HG02938 (cell line): ENCODE data around the gene GID8.
"Not testable (repeated sequence)": the region's sequence is repeated elsewhere in the genome, so short reads cannot be mapped to it uniquely, and the experiment has no call there.

Experiments used
- ATAC-seq: cut with Tn5 transposase; IDR thresholded peaks from one replicate; pipeline ENCODE4 v1.9.1; 2021; ENCODE audit warnings: mild to moderate bottlenecking, moderate library complexity; ENCODE audit not compliant: unreplicated experiment

The GID8 gene

GRCh38 chr20:62921119-62921687 lies 16.7 kb upstream of the GID8 start:
- ATAC-seq, result no peak

- ATAC-seq, result no peak
Measured at GRCh38 chr20:62922451-62922921, 15.5 kb upstream of the GID8 start.

DNA sequence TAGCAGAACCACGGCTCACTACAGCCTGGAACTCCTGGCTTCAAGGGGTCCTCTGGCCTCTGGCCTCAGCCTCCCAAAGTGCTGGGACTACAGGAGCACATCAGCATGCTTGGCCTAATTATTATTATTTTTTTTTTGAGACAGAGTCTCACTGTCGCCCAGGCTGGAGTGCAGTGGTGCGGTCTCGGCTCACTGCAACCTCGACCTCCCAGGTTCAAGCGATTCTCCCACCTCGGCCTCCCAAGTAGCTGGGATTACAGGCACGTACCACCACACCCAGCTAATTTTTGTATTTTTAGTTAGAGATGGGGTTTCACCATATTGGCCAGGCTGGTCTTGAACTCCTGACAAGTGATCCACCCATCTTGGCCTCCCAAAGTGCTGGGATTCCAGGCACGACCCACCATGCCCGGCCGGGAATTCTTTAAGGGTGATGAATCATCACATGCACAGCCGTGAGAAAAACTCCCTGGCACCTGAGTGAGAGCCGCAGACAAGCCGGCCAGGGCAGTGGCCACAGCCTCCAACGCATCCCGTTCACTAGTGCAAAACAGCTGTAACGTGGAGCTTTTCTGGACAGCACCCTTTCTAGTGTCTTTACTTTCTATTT lies 14.8 kb upstream of the GID8 start:
- not testable (repeated sequence) for ATAC-seq

GRCh38 chr20:62923669-62924441 lies 14.1 kb upstream of the GID8 start:
- ATAC-seq, result no peak

- ATAC-seq, result no peak
Measured at GRCh38 chr20:62924442-62925075, 13.4 kb upstream of the GID8 start.

GRCh38 chr20:62925076-62925419 lies 12.9 kb upstream of the GID8 start:
- no peak for ATAC-seq

DNA sequence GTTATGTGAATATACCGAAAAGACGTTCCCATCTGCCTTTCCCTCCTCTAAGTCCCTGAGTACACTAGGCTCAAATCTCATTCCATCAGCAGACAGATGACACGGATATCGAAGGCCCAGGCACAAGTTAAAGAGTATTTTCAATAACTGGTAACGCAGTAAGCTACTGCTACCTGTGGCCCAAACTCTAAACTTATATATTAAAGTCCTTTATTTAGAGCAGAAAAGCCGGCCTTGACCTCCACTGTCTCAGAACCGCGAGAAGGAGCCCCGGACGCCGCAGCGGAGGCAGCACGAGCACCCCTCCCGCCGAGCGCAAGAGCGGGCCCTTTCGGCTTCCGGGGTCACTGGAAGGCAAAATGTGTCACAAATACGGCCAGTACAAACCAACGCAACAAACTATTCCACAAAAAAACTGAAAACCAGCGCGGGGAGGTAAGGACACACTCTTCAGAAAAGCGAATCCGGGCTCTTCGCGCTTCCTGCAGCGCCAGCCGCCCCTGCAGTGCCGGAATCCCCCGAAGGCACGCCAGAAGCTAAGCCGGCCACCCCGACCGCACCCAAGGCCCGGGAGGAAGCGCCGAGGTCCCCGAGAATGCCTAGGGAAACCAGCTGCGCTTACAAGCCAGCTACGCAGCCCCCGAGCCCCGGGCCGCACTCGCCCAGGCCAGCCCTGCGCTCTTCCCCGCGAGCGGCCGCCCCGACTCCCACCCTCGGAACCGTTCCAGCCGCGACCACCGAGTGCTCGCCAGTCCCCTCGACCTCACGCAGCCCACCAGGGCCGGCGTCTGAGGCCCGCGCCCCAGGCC lies 12.3 kb upstream of the GID8 start:
- ATAC-seq, result peak; percentile 21

DNA sequence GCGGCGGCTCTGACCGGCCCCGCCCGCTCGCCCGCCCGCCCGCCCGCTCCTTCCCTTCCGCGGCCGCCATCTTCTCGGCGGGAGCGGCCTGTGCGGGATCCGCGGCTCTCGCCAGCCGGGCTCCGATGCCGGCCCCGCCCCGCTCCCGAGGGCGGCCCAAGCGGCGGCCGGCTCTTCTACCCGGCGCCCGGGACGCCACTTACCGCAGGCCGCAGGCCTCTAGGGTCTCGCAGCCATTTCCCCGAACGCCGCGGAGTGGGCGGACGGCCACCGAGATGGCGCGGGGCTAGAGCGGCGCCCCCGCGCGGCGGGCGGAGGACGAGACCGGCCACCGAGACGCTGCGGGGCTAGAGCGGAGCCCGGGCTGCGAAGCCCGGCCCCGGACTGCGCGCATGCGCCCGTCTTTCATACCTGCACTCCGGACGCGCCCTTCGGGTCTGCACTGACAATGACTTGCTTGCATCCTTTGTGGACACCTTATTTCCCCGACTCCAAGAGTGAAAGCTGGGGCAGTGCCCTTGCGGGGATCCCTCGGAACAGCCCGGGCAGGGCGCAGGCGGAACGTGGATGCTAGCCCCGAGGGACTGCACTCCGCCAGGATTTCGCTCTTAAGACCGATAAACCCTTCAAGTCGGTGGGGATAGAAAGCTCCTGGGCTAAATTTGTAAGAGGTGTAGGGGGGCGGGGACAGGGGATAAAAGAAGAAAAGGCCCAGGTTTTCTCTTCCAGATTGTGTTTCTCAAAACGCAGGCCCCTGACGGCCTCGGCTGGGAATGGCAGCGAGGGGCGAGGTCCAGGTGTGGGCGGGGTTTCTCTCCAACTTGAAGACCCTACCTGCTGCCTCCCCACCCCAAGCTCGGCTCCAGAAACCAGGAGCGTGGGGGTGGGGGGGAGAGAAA lies 11.5 kb upstream of the GID8 start, which contains the start of gene DIDO1:
TSS of gene DIDO1 (minus strand) at position 277 of the 899 bp plus-strand sequence.
- peak; percentile 71 for ATAC-seq

DNA sequence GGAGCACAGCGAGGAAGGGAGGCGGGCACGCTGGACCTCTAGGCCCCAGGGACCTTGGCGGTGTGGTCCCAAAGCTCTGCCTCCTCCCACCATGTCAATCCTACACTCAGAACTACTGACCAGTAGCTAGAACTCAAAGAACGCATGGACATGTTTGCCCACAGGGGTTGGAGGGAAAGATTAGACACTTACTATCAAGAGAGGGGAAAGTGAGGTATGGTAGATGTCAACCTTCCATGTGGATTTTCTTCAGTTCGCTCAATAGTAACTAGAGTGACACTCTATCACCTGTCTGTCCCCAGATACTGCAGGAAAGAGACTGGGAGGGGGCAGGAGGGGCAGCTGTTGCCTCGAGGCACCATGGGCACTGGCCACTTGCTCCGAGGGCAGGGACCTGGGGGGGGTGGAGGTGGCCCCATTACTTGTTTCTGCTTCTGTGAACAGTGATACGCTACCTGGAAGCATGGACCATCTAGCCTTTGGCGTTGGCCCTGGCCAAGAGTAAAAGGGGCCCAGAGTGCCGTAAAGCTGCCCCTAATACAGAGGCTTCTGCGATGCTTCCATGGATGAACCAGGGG lies 10.7 kb upstream of the GID8 start:
- no peak for ATAC-seq

DNA sequence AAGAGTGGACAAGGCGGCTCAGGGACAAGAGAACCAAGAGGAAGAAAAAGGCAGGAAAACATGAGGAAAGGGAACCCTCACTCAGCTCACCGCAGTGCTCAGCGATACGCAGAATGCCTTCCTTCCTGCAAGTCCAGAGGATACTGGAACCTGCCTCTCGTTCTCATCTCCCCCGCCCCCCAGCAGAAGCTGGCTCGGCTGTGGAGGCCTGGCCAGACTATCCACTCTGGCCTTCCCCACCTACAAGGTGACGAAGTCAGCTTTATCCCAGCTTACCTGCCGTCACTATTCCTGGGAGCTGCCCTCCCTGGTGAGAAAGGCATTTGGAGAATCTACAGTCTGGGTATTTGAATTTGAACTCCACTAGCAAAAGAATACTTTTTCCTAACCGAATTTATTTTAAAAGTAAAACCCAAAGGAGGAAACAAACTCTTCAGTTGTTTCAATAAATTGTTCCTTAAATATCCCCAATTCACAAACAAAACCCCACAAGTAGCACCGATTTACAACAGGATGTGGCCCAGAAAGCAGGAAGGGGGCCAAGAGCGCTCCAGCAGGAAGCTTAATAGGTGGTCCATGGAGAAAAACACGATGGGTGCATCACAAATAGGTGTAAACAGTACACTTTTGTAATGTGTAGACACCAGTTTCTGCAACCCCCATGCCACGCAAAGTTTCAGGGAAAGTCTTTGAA lies 9.6 kb upstream of the GID8 start:
- no peak for ATAC-seq

DNA sequence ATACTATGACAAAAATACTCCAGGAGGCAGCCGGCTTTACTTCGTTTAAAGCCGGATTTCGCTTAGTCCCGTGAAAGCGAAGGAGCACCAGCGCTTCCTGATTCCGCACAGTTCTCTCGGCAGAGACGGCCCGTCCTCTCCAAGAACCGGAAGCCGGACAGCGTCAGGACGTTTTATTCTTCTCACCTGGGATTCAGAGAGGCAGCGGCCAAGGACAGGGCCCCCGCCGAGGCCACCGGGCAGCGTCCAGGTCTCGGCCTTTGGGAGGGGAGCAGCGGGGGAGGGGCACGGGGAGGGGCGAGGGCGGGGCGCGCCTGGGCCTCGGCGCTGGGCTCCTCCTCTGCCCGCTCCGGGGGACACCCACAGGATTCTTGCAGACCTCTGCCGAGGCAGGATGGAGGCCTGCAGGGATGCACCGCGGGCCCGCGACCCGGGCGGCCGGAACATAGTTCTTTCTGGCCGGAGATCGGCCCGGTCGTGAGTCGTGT lies 8.9 kb upstream of the GID8 start:
- no peak for ATAC-seq

DNA sequence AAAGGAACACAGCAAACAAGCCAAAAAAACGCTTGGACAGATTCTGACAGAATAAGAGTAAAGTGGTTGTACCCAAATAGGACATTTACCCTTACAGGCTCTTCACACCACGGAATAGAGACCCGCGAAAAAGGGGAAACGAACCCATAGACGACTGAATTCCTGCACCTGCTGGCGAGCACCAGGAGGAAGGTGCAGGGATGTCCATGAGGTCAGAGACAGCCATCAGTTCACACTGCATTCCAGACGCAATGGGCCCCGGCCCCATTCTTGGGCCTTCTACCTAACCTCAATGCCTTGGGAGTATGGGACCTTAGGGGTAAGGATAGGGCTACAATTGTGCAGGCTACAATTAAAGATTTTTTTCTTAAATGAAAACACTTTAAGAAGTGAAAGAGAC lies 6.5 kb upstream of the GID8 start:
- no peak for ATAC-seq

GRCh38 chr20:62933966-62934365 lies 4.0 kb upstream of the GID8 start:
- ATAC-seq, result no peak

DNA sequence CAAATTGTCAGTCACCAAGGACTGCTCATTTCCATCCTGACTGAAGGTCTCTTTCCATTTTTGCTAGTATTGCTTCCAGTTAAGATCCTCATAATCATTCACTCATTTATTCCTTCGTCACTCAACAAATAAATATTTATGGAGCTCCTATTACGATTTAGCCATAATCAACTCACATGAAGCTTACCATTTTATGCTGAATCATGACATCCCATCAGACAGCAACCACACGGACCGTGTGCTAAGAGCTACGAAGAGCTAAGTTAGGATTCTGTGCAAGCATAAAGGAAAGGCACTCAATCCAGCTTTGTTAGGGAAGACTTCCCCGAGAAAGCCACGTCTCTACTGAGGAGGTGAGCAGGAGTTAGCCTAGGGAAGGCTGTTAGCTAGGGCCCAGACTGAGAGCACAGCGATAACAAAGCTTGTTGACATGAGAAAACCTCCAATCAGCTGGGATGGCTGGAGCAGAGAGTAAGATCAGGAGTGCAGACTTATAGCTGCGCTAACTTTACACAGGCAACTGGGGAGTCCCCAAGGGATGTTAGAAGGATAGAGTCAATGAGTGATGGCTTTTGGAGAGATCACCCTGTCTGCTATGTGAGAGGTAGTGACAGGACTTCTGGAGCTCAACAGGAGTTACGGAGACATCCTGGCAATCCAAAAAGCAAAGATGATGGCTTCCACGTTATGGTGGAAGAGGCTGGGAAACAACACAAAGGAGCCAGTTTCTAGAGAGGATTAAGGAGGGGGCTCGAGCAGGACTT lies 2.6 kb upstream of the GID8 start:
- no peak for ATAC-seq

DNA sequence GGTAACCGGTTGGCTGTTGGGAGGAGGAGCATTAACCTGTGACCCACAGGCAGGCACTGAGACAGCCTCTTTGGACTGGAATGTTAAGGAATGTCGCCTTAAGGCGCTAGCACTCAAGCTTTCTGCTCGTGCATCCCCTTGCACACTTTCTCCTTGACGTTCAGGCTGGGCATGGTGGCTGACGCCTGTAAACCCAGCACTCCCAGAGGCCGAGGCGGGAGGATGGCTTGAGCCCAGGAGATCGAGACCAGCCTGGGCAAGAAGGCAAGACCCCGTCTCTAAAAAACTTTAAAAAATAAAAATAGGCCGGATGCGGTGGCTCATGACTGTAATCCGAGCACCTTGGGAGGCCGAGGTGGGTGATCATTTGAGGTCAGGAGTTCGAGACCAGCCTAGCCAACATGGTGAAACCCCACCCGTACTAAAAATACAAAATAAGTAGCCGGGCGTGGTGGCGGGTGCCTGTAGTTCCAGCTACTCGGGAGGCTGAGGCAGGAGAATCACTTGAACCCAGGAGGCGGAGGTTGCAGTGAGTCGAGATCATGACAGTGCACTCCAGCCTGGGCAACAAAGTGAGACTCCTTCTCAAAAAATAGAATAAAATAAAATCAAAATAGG lies 1.9 kb upstream of the GID8 start:
- ATAC-seq, result no peak

DNA sequence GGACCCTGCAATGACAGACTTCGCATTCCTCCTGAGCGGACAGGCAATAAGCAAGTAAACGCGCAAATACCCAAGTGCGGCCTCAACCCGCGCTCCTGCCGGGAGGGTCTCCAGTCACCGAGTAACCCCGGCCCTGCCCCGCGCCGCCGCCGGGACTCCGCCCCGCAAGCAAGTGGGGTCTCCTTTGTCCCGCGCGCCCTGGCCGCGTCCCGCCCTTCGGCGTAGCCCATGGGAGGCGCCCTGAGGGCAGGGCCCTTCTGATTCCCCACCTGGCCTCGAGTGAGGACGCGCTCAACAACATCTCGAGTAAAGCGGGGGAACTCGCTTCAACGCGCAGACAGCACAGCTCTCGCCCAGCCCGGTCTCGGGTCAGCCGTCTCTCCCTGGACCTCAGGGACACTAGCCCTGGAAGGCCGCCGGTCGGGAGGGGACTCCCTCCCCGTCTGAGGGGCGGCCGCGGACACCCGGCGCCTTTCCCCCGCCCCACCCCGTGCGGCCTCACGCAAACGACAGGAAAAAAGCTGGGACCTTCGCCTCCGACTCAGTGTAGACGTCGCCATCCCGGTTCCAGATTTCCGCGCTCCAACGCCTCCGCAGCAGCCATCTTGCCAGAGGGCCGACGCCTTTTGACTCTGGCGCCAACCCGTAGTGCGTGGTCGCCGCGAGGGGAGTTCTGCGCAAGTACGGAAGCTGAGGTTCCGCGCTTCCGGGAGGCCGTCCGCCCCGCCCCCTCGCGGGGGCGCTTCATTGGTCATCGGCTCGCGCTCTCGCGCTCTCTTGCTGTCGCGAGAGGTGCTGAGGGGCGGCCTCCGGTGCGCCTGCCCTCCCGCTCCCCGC lies 461 bp upstream of the GID8 start:
- ATAC-seq, result peak; percentile 82

- no peak for ATAC-seq
Measured at GRCh38 chr20:62940875-62941274, 2.9 kb downstream of the GID8 start.
